Type B pancreatic cell (in vitro differentiated cells): ENCODE measurements around the gene RHOB. TPM values are rescaled to one million over a fixed set of nuclear protein-coding genes. Genes with fewer than 3 reads are reported as not detected.
"Not testable (repeated sequence)": the region's sequence is repeated elsewhere in the genome, so short reads cannot be mapped to it uniquely, and the experiment has no call there.

Source experiments
- DNase-seq: peaks from one replicate; pipeline ENCODE4 v3.0.0; 2021; ENCODE audit warnings: mixed read lengths; ENCODE audit not compliant: unreplicated experiment; ENCODE audit errors: extremely low spot score
- H3K27ac Mint-ChIP-seq: 2 replicates; pipeline ENCODE4 v1.8.0; 2021; ENCODE audit warnings: mild to moderate bottlenecking, mixed read lengths
- H3K27me3 Mint-ChIP-seq: 2 replicates; pipeline ENCODE4 v1.8.0; 2021; ENCODE audit warnings: mixed read lengths
- H3K36me3 Mint-ChIP-seq: 2 replicates; pipeline ENCODE4 v1.8.0; 2021; ENCODE audit warnings: mixed read lengths
- H3K4me1 Mint-ChIP-seq: one replicate; pipeline ENCODE4 v1.8.0; 2021; ENCODE audit warnings: mixed read lengths; ENCODE audit not compliant: unreplicated experiment
- H3K4me3 Mint-ChIP-seq: 2 replicates; pipeline ENCODE4 v1.8.0; 2021; ENCODE audit warnings: mild to moderate bottlenecking, mixed read lengths
- H3K9me3 Mint-ChIP-seq: 2 replicates; pipeline ENCODE4 v1.8.0; 2021; ENCODE audit warnings: mixed read lengths
- CTCF ChIP-seq: fragments of 200-600 bp; sonication (generic); conservative IDR thresholded peaks from 2 replicates; pipeline ENCODE4 v1.5.0; 2021; ENCODE audit warnings: antibody characterized with exemption, mild to moderate bottlenecking
- total RNA-seq: library from RNA; stranded (reverse); gene quantifications from 2 replicates; pipeline ENCODE4 v1.2.1, GENCODE V29; 2021; ENCODE audit warnings: low replicate concordance

The RHOB gene
- total RNA-seq, 1 donor from 2014 or later, result 82.8 TPM

- no peaks in the 10 kb centered on the region for H3K9me3 Mint-ChIP-seq
Observed at GRCh38 chr2:20491739-20492531, 45.1 kb downstream of the RHOB start.

GRCh38 chr2:20493095-20493494 is 46.2 kb downstream of the RHOB start:
- H3K27me3 Mint-ChIP-seq, DNase-seq: not testable (repeated sequence)

More at GRCh38 chr2:20491739-20492531, 45.1 kb downstream of the RHOB start:
- no peak overlapping the region for H3K27ac Mint-ChIP-seq
- no peaks in the 10 kb centered on the region for H3K27me3 Mint-ChIP-seq
- no peak for DNase-seq
- peak overlapping the region; percentile 49 for H3K4me3 Mint-ChIP-seq
- H3K36me3 Mint-ChIP-seq, result no peaks in the 10 kb centered on the region
- no peak for TF ChIP-seq CTCF
- peaks cover 43% of the 10 kb centered on the region for H3K4me1 Mint-ChIP-seq

GRCh38 chr2:20494241-20494640 is 47.4 kb downstream of the RHOB start:
- Mint-ChIP-seq H3K4me1 (peaks cover 27% of the 10 kb centered on the region), H3K27me3 (no peaks in the 10 kb centered on the region), H3K27ac (no peak overlapping the region), H3K36me3 (no peaks in the 10 kb centered on the region), H3K4me3 (no peak overlapping the region), H3K9me3 (no peaks in the 10 kb centered on the region)
- TF ChIP-seq CTCF, result no peak
- no peak for DNase-seq

More at GRCh38 chr2:20493095-20493494, 46.2 kb downstream of the RHOB start:
- H3K9me3 Mint-ChIP-seq, H3K4me3 Mint-ChIP-seq, H3K36me3 Mint-ChIP-seq, H3K27ac Mint-ChIP-seq: not testable (repeated sequence)
- peaks cover 35% of the 10 kb centered on the region for H3K4me1 Mint-ChIP-seq

GRCh38 chr2:20496076-20496872 is 49.4 kb downstream of the RHOB start:
- Mint-ChIP-seq H3K27ac (peak overlapping the region; percentile 95), H3K4me1 (peaks cover 37% of the 10 kb centered on the region), H3K4me3 (peak overlapping the region; percentile 73), H3K9me3 (no peaks in the 10 kb centered on the region), H3K36me3 (no peaks in the 10 kb centered on the region), H3K27me3 (no peaks in the 10 kb centered on the region)
- TF ChIP-seq CTCF, result no peak
- no peak for DNase-seq

- peaks cover 33% of the 10 kb centered on the region for H3K4me1 Mint-ChIP-seq
- no peak for DNase-seq
- no peaks in the 10 kb centered on the region for H3K9me3 Mint-ChIP-seq
- peak overlapping the region; percentile 73 for H3K4me3 Mint-ChIP-seq
- no peaks in the 10 kb centered on the region for H3K27me3 Mint-ChIP-seq
- peak overlapping the region; percentile 95 for H3K27ac Mint-ChIP-seq
- no peaks in the 10 kb centered on the region for H3K36me3 Mint-ChIP-seq
- TF ChIP-seq CTCF, result no peak
Observed at GRCh38 chr2:20496942-20497341, 50.1 kb downstream of the RHOB start.

Other genes with a start within 250 kb of the RHOB start
- 164 and 375 TPM in 2 replicates for gene SDC1, start 221.9 kb upstream of the RHOB start, total RNA-seq
- 98.5 and 112 TPM in 2 replicates for gene PUM2, start 96.2 kb upstream of the RHOB start, total RNA-seq
- 22.1 and 24.3 TPM in 2 replicates for gene HS1BP3, start 204.0 kb downstream of the RHOB start, total RNA-seq
- 0.31 and 24.3 TPM in 2 replicates for gene GDF7, start 220.1 kb downstream of the RHOB start, total RNA-seq